A549 treated with dexamethasone at 1 μM for 4 hours (cell line): ENCODE measurements around the gene GNB4. TPM values are rescaled to one million over a fixed set of nuclear protein-coding genes. Genes with fewer than 3 reads are reported as not detected.

Source experiments
- total RNA-seq: library from RNA; stranded (reverse); fragments of 200-300 nt; extraction: Qiagen RNA extraction; gene quantifications from 5 replicates; pipeline ENCODE4 v1.2.3, GENCODE V29; 2022

The GNB4 gene
- total RNA-seq: 12.0 to 22.0 TPM (median 19.4 TPM) in 5 replicates

DNA sequence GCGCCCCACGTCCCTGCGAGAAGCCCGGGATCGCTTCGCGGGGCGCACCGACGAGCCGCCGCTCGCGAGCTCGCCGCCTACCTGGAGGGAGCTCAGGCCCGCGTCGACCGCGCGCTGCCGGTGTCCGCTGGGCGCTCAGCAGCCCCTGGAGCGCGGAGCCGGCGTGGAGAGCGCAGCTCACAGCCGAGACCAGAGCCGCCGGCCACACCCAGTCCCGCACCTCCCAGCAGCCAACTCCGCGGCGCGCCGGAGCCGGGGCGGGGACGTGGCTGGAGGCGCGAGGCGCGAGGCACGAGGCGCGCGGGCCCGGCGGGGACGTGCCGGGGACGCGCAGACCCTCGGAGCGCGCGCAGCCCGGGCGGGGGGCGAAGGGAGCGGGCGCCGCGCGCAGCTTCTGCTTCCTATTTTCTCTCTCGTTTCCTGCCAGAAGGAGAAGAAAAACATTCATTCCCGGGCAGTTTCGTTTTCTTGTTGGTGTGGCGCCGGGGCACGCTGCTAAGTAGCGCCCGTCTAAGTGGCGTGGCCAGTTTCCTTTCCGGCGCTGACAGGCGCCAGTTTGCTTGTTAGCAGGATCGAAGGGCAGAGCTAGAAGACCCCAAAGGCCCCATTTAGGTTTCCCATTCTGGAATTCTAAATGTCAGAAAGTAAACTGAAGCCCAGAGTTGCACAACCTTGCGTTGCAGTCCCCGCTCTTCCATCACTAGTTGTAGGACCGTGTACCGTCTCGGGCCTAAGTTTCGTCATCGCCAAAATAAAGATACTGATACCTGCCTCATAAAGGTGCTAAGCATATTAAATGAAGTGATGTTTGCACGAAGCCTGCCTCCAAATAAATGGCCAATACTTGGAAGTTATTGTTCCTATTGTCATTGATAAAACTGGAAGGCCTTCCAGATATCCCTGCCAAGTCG, at the start of gene GNB4:
Gene GNB4, minus strand, starts transcription at position 206 of the 911 bp plus-strand sequence. CDS start 25,270 bp downstream, outside the sequence.

DNA sequence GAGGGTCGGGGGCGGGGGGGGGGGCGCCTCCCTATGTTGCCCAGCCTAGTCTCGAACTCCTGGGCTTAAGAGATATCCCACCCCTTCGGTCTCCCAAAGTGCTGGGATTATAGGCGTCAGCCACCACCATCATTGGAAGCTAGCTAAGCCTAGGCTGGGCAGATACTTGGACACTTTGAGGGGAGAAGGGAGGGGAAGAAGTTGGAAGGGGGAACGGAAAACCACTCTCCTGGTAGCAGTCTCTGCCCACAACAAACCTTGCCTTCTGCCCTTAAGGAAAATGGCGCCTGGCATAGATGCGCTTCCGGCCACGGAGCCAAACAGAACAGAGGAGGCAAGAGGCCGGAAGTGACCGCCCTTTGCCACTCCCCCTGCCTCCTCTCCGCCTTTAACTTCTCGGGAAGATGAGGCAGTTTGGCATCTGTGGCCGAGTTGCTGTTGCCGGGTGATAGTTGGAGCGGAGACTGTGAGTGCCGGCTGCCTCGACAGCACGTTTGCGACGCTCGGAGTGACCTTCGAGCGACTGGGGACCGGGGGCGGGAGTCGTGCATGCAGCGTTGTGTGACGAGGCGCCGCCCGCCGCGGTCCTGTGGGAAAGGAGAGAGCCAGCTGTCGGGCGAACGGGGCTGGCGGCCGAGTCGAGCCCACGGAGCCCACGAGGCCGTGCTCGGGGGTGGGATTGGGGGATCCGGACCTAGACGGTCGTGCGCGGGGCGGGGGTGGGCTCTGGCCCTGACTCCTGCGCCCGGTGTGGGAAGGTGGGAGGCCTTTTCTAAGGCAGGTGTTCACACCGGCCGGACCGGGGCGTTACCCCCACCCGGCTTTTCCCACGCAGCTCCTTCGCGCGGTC, 103.7 kb downstream of the GNB4 start, which contains the start of gene MFN1:
Gene MFN1, plus strand, starts transcription at position 365 of the 850 bp plus-strand sequence. CDS start 1,143 bp downstream, outside the sequence.

Other genes starting within 250 kb of the GNB4 start
- gene KCNMB3, start 200.4 kb downstream of the GNB4 start, total RNA-seq: 0.90 to 1.5 TPM (median 1.3 TPM) in 5 replicates
- 15.0 to 23.5 TPM (median 21.2 TPM) in 5 replicates for gene ZNF639, start 128.4 kb downstream of the GNB4 start, total RNA-seq
- 16.8 to 21.7 TPM (median 20.8 TPM) in 5 replicates for gene MFN1, start 103.8 kb downstream of the GNB4 start, total RNA-seq
- 52.3 to 74.3 TPM (median 56.9 TPM) in 5 replicates for gene ACTL6A, start 111.5 kb upstream of the GNB4 start, total RNA-seq
- 32.1 to 46.4 TPM (median 32.6 TPM) in 5 replicates for gene MRPL47, start 153.2 kb upstream of the GNB4 start, total RNA-seq
- 43.6 to 56.2 TPM (median 46.9 TPM) in 5 replicates for gene NDUFB5, start 153.3 kb upstream of the GNB4 start, total RNA-seq
- 8.9 to 13.0 TPM (median 11.9 TPM) in 5 replicates for gene USP13, start 201.6 kb upstream of the GNB4 start, total RNA-seq